Gastroesophageal sphincter (tissue), 4 donors: Measurements from ENCODE around the gene FCF1. TPM values are rescaled to one million over a fixed set of nuclear protein-coding genes. Genes with fewer than 3 reads are reported as not detected.

Experiments used
- ATAC-seq: fragments of 150-250 bp; one replicate; pipeline ENCODE4 v1.9.1; 2016; ENCODE audit warnings: mild to moderate bottlenecking, moderate library complexity
- H3K27ac ChIP-seq, 4 donors: fragments of 200-600 bp; sonication (generic) in 3 of 4; 1 replicate in 3 of 4; 2 replicates in 1 of 4; pipeline ENCODE4 v1.5.1; 2016 to 2019
- H3K27me3 ChIP-seq: fragments of 200-600 bp; sonication (generic); one replicate; pipeline ENCODE4 v1.5.1; 2019
- H3K36me3 ChIP-seq, 2 donors: fragments of 200-600 bp; sonication (generic); one replicate each; pipeline ENCODE4 v1.5.1; 2019; ENCODE audit warnings: control low read depth in 1 of 2
- H3K4me1 ChIP-seq, 3 donors: fragments of 200-600 bp; sonication (generic); 1 replicate in 2 of 3; 2 replicates in 1 of 3; pipeline ENCODE4 v1.5.1; 2016 to 2019; ENCODE audit warnings: control low read depth in 2 of 3
- H3K4me3 ChIP-seq, 2 donors: fragments of 200-600 bp; sonication (generic); one replicate each; pipeline ENCODE4 v1.5.1; 2019; ENCODE audit warnings: mild to moderate bottlenecking in 1 of 2, moderate library complexity in 1 of 2
- H3K9me3 ChIP-seq, 3 donors: fragments of 200-600 bp; sonication (generic); one replicate each; pipeline ENCODE4 v1.5.1; 2017 to 2019; ENCODE audit warnings: control low read depth in 2 of 3
- CTCF ChIP-seq, 4 experiments: fragments of 200-600 bp in 2 of 4; fragments of 450-650 bp in 2 of 4; sonication (generic) in 1 of 4; IDR thresholded peaks; one replicate each; pipeline ENCODE4 v1.5.1; 2017 to 2019; ENCODE audit warnings: antibody characterized with exemption in 4 of 4, mild to moderate bottlenecking in 2 of 4, moderate library complexity in 2 of 4
- EP300 ChIP-seq: sonication (generic); formaldehyde crosslinking; IDR thresholded peaks from one replicate; pipeline ENCODE4 v1.6.1; 2017; ENCODE audit warnings: antibody characterized with exemption, mild to moderate bottlenecking
- POLR2A ChIP-seq, 2 donors: fragments of 450-650 bp; IDR thresholded peaks; one replicate each; pipeline ENCODE4 v1.6.1; 2017; ENCODE audit warnings: antibody characterized with exemption in 2 of 2, mild to moderate bottlenecking in 2 of 2, moderate library complexity in 1 of 2
- POLR2AphosphoS5 ChIP-seq: sonication (generic); formaldehyde crosslinking; IDR thresholded peaks from one replicate; pipeline ENCODE4 v1.6.1; 2017; ENCODE audit warnings: antibody characterized with exemption
- WGBS, 2 donors: methylation state at CpG; one replicate each; pipeline ENCODE4 v1.1.5; 2018; ENCODE audit warnings: low coverage in 1 of 2; 5-methylcytosine and 5-hydroxymethylcytosine counted together
- total RNA-seq, 4 donors: library from RNA; depleted of rRNA; stranded (reverse); fragments of >200 nt; gene quantifications; one replicate each; pipeline ENCODE4 v1.1.0, GENCODE V29; 2016

The FCF1 gene
- total RNA-seq, 4 donors from 2014 or later: 26.1 to 42.3 (median 31.6) TPM

- Histone ChIP-seq H3K27me3 (no peaks in the 10 kb centered on the region), H3K36me3 (peaks cover 0 to 84% of the 10 kb centered on the region in 2 donors), H3K4me1 (no peaks in the 10 kb centered on the region), H3K4me3 (no peak overlapping the region), H3K27ac (no peak overlapping the region), H3K9me3 (no peaks in the 10 kb centered on the region)
- no peak for ATAC-seq
- TF ChIP-seq POLR2AphosphoS5 (no peak), EP300 (no peak), POLR2A (IDR thresholded peaks at IDR 0.05) (no peak), CTCF (IDR thresholded peaks at IDR 0.05) (no peak)
- WGBS, 2 donors: 90 to 91% methylated on average over 8 to 10 of the region's 10 CpGs
Measured at GRCh38 chr14:74682169-74682952, 30.6 kb upstream of the FCF1 start.

GRCh38 chr14:74683406-74683805, 29.5 kb upstream of the FCF1 start:
- ATAC-seq: no peak
- H3K36me3 ChIP-seq: peaks cover 0 to 95% of the 10 kb centered on the region in 2 donors
- 17 to 22% methylated on average over 3 of the region's 3 CpGs for WGBS, 2 donors

GRCh38 chr14:74684434-74684833, 28.5 kb upstream of the FCF1 start:
- H3K4me1 ChIP-seq: no peaks in the 10 kb centered on the region
- no peak for TF ChIP-seq CTCF (IDR thresholded peaks at IDR 0.05)
- TF ChIP-seq POLR2A (IDR thresholded peaks at IDR 0.05): no peak
- TF ChIP-seq POLR2AphosphoS5: no peak
- TF ChIP-seq EP300: no peak
- H3K36me3 ChIP-seq: peaks cover 0 to 96% of the 10 kb centered on the region in 2 donors
- no peak for ATAC-seq
- WGBS, 2 donors: 75 to 93% methylated on average over 3 to 11 of the region's 12 CpGs
- no peaks in the 10 kb centered on the region for H3K27me3 ChIP-seq
- H3K9me3 ChIP-seq: no peaks in the 10 kb centered on the region
- H3K27ac ChIP-seq: no peak overlapping the region
- no peak overlapping the region for H3K4me3 ChIP-seq

More at GRCh38 chr14:74683406-74683805, 29.5 kb upstream of the FCF1 start:
- TF ChIP-seq POLR2AphosphoS5 (no peak), POLR2A (IDR thresholded peaks at IDR 0.05) (no peak), EP300 (no peak), CTCF (IDR thresholded peaks at IDR 0.05) (no peak)
- Histone ChIP-seq H3K9me3 (no peaks in the 10 kb centered on the region), H3K27ac (no peak overlapping the region), H3K4me3 (no peak overlapping the region), H3K27me3 (no peaks in the 10 kb centered on the region), H3K4me1 (no peaks in the 10 kb centered on the region)

GRCh38 chr14:74685056-74685455, 27.9 kb upstream of the FCF1 start:
- no peak for TF ChIP-seq POLR2A (IDR thresholded peaks at IDR 0.05)
- no peak for TF ChIP-seq CTCF (IDR thresholded peaks at IDR 0.05)
- no peak for TF ChIP-seq EP300
- no peak for TF ChIP-seq POLR2AphosphoS5
- Histone ChIP-seq H3K9me3 (no peaks in the 10 kb centered on the region), H3K4me1 (no peaks in the 10 kb centered on the region), H3K27ac (no peak overlapping the region), H3K36me3 (peaks cover 0 to 96% of the 10 kb centered on the region in 2 donors), H3K4me3 (no peak overlapping the region), H3K27me3 (no peaks in the 10 kb centered on the region)
- 86 to 94% methylated on average over 2 of the region's 2 CpGs for WGBS, 2 donors
- no peak for ATAC-seq
